ENCODE measurements around the gene MYL3.

MYL3 gene

DNA sequence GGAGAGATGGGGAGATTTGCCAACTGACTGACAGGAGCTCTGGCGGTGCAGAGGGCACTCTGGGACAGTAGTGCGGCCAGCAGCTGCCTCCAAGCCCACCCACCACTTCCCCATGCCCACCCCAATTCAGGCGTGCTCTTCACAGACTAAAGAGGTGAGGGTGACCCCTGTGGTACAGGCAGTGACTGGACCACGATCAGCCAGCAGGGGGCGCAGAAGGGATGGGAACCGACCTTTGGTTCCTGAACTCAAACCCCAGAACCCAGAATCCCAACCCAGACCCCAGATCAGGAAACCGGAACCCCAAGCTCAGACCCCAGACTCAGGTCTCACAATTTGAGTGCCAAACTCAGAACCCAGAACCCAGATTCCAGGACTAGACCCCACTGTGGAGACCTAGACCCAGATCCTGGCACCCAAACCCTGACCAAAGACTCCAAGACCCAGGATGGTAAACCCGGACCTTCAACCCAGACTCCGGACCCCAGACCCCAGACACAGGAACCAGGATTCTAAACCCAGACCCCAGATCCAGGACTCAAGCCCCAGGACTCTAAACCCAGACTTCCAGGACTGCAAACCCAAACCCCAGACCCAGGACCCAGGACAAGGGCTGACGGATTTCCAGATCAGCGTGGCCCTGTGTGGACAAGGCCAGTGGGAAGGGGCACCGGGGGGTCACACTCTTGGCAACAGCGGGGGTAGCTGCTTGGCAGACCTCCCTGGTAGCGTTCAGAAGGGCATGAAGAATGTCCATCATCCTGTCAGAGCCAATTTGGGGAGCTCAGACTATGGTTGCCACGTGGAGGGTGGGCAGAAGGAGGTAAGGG, 3.7 kb upstream of the MYL3 start:
- TF ChIP-seq TEAD4 (IDR thresholded peaks at IDR 0.05) (no peak), RAD21 (IDR thresholded peaks at IDR 0.05; ENCODE audit: low read depth) (peak; percentile 92)

DNA sequence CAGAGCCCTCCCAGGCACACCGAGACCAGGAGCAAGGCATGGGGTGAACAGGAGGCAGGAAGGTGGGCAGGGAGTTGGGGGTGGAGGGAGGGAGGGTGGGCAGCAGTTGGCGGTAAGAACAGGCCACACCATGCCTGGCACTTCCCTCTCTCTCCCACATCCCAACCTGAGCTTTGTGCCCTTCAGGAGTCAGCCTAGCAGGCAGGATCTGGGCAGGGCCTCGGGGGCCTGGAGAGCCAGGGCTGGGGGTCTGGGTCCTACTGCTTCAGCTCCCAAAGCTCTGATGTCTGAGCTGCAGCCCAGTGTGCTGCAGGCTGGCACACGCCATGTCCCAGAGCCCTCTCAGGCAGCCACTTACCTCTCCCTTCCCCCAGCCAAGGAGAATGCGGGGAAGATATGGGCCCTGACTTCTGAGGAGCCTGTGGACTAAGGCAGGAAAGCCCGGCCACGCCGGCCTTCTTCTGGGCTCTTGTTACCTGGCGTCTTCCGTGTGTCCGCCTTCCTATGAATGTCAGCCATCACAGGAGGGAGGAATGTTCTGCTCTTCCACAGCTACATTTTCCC, 2.9 kb upstream of the MYL3 start:
- no peak for TF ChIP-seq FOXM1 (IDR thresholded peaks at IDR 0.05; ENCODE audit: borderline replicate concordance, low read depth)
- TF ChIP-seq NFIC (IDR thresholded peaks at IDR 0.05): no peak
- no peak for TF ChIP-seq TCF12 (IDR thresholded peaks at IDR 0.05; ENCODE audit: low read depth)
- no peak for TF ChIP-seq EGR1 (IDR thresholded peaks at IDR 0.05)
- TF ChIP-seq, protein P1, sequence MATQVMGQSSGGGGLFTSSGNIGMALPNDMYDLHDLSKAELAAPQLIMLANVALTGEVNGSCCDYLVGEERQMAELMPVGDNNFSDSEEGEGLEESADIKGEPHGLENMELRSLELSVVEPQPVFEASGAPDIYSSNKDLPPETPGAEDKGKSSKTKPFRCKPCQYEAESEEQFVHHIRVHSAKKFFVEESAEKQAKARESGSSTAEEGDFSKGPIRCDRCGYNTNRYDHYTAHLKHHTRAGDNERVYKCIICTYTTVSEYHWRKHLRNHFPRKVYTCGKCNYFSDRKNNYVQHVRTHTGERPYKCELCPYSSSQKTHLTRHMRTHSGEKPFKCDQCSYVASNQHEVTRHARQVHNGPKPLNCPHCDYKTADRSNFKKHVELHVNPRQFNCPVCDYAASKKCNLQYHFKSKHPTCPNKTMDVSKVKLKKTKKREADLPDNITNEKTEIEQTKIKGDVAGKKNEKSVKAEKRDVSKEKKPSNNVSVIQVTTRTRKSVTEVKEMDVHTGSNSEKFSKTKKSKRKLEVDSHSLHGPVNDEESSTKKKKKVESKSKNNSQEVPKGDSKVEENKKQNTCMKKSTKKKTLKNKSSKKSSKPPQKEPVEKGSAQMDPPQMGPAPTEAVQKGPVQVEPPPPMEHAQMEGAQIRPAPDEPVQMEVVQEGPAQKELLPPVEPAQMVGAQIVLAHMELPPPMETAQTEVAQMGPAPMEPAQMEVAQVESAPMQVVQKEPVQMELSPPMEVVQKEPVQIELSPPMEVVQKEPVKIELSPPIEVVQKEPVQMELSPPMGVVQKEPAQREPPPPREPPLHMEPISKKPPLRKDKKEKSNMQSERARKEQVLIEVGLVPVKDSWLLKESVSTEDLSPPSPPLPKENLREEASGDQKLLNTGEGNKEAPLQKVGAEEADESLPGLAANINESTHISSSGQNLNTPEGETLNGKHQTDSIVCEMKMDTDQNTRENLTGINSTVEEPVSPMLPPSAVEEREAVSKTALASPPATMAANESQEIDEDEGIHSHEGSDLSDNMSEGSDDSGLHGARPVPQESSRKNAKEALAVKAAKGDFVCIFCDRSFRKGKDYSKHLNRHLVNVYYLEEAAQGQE (IDR thresholded peaks at IDR 0.05; ENCODE audit: low read depth): no peak
- no peak for TF ChIP-seq YY1 (IDR thresholded peaks at IDR 0.05; ENCODE audit: low read depth)
- no peak for TF ChIP-seq ZBTB7A (IDR thresholded peaks at IDR 0.05; ENCODE audit: low read depth)
- TF ChIP-seq EP300 (IDR thresholded peaks at IDR 0.05; ENCODE audit: borderline replicate concordance): no peak
- TF ChIP-seq, protein P2, sequence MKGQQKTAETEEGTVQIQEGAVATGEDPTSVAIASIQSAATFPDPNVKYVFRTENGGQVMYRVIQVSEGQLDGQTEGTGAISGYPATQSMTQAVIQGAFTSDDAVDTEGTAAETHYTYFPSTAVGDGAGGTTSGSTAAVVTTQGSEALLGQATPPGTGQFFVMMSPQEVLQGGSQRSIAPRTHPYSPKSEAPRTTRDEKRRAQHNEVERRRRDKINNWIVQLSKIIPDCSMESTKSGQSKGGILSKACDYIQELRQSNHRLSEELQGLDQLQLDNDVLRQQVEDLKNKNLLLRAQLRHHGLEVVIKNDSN (IDR thresholded peaks at IDR 0.05): no peak
- TF ChIP-seq CREB1 (IDR thresholded peaks at IDR 0.05; ENCODE audit: low read depth): no peak
- no peak for TF ChIP-seq CEBPB (IDR thresholded peaks at IDR 0.05)
- no peak for TF ChIP-seq TEAD4 (IDR thresholded peaks at IDR 0.05)
- TF ChIP-seq, protein P3, sequence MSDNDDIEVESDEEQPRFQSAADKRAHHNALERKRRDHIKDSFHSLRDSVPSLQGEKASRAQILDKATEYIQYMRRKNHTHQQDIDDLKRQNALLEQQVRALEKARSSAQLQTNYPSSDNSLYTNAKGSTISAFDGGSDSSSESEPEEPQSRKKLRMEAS (IDR thresholded peaks at IDR 0.05): no peak
- TF ChIP-seq RAD21 (IDR thresholded peaks at IDR 0.05; ENCODE audit: low read depth): no peak
- TF ChIP-seq TAF1 (IDR thresholded peaks at IDR 0.05; ENCODE audit: low read depth): no peak

DNA sequence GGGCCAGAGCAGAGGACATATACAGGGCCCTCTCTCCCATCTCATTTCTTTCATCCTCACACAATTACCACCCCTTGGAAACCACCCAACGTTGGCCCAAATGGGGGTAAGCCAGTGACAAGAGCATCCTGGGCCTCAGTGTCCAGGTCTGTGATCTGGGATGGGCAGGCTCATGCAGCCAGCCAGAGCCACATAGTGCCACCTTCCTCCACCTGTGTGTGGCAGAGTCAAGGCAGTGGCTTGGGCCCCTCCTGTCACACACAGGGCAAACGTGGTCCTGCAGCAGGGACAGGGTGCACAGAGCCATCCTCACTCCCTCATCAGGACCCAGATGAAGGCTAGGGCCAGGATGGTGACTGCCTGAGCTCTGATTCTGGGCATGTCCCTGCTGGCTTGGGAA, 2.3 kb upstream of the MYL3 start:
- TF ChIP-seq, protein P2 (IDR thresholded peaks at IDR 0.05): no peak

DNA sequence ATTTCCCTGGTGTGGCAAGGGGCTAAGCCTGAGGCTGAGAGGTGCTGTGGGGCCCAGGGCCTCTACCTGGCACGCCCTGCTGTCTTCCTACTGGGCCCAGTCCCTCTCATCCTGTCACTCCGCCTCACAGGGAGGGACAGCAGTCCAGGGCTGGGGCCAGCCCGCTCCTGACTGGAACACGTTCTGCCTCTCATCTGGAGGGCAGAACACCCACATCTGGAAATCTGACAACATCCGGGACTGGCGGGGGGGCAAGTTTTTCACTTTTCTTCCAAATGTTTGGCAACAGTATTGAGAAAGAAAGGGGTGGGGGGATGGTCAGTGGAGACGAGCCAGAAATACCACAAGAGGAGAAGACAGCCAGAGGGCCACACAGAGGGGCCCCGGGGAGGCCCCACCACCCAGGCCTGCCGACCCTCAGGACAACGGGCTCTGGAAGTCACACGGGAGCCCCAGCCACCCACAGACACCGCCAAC, 1.8 kb upstream of the MYL3 start:
- TF ChIP-seq, protein P1 (IDR thresholded peaks at IDR 0.05; ENCODE audit: low read depth): no peak
- no peak for TF ChIP-seq ZBTB7A (IDR thresholded peaks at IDR 0.05; ENCODE audit: low read depth)
- TF ChIP-seq CEBPB (IDR thresholded peaks at IDR 0.05): no peak
- TF ChIP-seq YY1 (IDR thresholded peaks at IDR 0.05; ENCODE audit: low read depth): no peak
- no peak for TF ChIP-seq NFIC (IDR thresholded peaks at IDR 0.05)
- TF ChIP-seq, protein P3 (IDR thresholded peaks at IDR 0.05): no peak
- TF ChIP-seq TCF12 (IDR thresholded peaks at IDR 0.05; ENCODE audit: low read depth): no peak
- no peak for TF ChIP-seq TEAD4 (IDR thresholded peaks at IDR 0.05)
- TF ChIP-seq RAD21 (IDR thresholded peaks at IDR 0.05; ENCODE audit: low read depth): no peak
- no peak for TF ChIP-seq FOXM1 (IDR thresholded peaks at IDR 0.05; ENCODE audit: borderline replicate concordance, low read depth)
- TF ChIP-seq CREB1 (IDR thresholded peaks at IDR 0.05; ENCODE audit: low read depth): no peak
- TF ChIP-seq TAF1 (IDR thresholded peaks at IDR 0.05; ENCODE audit: low read depth): no peak
- TF ChIP-seq, protein P2 (IDR thresholded peaks at IDR 0.05): no peak
- no peak for TF ChIP-seq EP300 (IDR thresholded peaks at IDR 0.05; ENCODE audit: borderline replicate concordance)
- TF ChIP-seq EGR1 (IDR thresholded peaks at IDR 0.05): no peak

DNA sequence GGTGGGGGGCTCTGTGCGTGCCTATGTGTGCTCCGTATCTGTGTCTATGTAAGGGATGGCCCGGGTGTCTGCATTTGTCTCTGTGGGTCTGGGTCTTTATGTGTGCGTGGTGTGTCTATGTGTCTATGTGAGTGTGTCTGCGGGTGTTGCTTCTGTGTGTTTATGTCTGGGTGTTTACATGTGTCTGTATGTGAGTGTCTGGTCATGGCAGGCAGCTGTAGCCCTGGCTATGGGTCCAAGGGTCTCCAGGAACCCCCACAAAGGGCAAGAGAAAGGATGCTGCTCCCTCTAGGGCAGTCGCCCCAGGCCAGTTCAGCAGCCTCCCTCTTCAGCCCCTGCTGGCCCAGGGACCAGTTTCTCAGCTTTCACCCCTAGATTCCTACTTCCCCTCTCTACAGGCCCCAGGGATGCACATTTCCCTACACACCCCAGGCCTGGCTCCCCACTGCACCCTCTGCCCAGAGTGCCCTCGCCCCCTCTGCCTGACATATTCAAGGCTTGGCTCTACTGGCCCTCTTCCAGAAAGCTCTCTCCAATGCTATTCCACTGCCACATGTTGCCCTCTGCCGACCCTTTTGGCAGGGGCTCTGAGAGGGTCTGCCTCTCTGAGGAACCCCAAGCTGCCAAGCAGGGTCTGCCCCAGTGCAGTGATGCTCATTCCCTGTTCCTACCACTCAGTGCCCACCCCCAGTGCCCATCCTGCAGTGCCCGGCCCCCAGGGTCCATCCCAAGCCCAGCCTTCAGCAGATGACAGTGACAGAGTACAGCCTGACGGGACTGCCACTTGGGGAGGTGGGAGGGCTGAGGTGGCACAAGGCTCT, 1.0 kb upstream of the MYL3 start:
- no peak for TF ChIP-seq CEBPB (IDR thresholded peaks at IDR 0.05)
